IPS DF 19.7 (cell line): Measurements from ENCODE around the gene CBX2.

Source experiments
- DNase-seq: peaks from one replicate; pipeline ENCODE4 v3.0.0-alpha.2; 2013; ENCODE audit warnings: low read depth, low spot score

The CBX2 gene

GRCh38 chr17:79826841-79827578 is 49.1 kb downstream of the CBX2 start:
- no peak for DNase-seq

- no peak for DNase-seq
Measured at GRCh38 chr17:79829004-79829403, 51.1 kb downstream of the CBX2 start.

GRCh38 chr17:79829457-79829856 is 51.5 kb downstream of the CBX2 start:
- DNase-seq, result no peak

- no peak for DNase-seq
Measured at GRCh38 chr17:79830303-79830702, 52.4 kb downstream of the CBX2 start.

GRCh38 chr17:79830763-79831264 is 52.9 kb downstream of the CBX2 start:
- DNase-seq, result no peak

- no peak for DNase-seq
Measured at GRCh38 chr17:79831265-79832217, 53.6 kb downstream of the CBX2 start.

- DNase-seq, result no peak
Measured at GRCh38 chr17:79832218-79833109, 54.5 kb downstream of the CBX2 start.

GRCh38 chr17:79833110-79833450 is 55.1 kb downstream of the CBX2 start:
- no peak for DNase-seq

GRCh38 chr17:79833744-79834564 is 56.0 kb downstream of the CBX2 start:
- DNase-seq, result no peak

- no peak for DNase-seq
Measured at GRCh38 chr17:79834565-79835469, 56.9 kb downstream of the CBX2 start.

- no peak for DNase-seq
Measured at GRCh38 chr17:79835470-79835899, 57.5 kb downstream of the CBX2 start.

GRCh38 chr17:79835953-79836509 is 58.1 kb downstream of the CBX2 start:
- DNase-seq, result peak; percentile 91

GRCh38 chr17:79836510-79836971 is 58.6 kb downstream of the CBX2 start:
- no peak for DNase-seq

- DNase-seq, result no peak
Measured at GRCh38 chr17:79836972-79837887, 59.3 kb downstream of the CBX2 start.
